NCI-H69 (cell line): ENCODE measurements around the gene GPHA2.

Source experiments
- DNase-seq: peaks from one replicate; lab custom pipeline; 2025; lab: John Stamatoyannopoulos, UW

GPHA2 gene

GRCh38 chr11:64910451-64911093 is 25.1 kb downstream of the GPHA2 start:
- no peak for DNase-seq

GRCh38 chr11:64909653-64910343 is 25.9 kb downstream of the GPHA2 start:
- DNase-seq = no peak

- no peak for DNase-seq
Measured at GRCh38 chr11:64908766-64909165, 26.9 kb downstream of the GPHA2 start.

GRCh38 chr11:64906314-64906635 is 29.4 kb downstream of the GPHA2 start:
- no peak for DNase-seq

- no peak for DNase-seq
Measured at GRCh38 chr11:64905516-64906313, 30.0 kb downstream of the GPHA2 start.

GRCh38 chr11:64903291-64903833 is 32.3 kb downstream of the GPHA2 start:
- DNase-seq = no peak

- no peak for DNase-seq
Measured at GRCh38 chr11:64902102-64902900, 33.4 kb downstream of the GPHA2 start.

- DNase-seq = no peak
Measured at GRCh38 chr11:64900774-64901173, 34.9 kb downstream of the GPHA2 start.

GRCh38 chr11:64900263-64900678 is 35.4 kb downstream of the GPHA2 start:
- no peak for DNase-seq

- DNase-seq = no peak
Measured at GRCh38 chr11:64898541-64898940, 37.2 kb downstream of the GPHA2 start.

GRCh38 chr11:64898076-64898445 is 37.6 kb downstream of the GPHA2 start:
- no peak for DNase-seq

GRCh38 chr11:64897381-64898075 is 38.2 kb downstream of the GPHA2 start:
- no peak for DNase-seq

GRCh38 chr11:64896448-64897022 is 39.2 kb downstream of the GPHA2 start:
- DNase-seq = no peak

GRCh38 chr11:64894812-64895452 is 40.8 kb downstream of the GPHA2 start:
- no peak for DNase-seq

GRCh38 chr11:64894070-64894811 is 41.5 kb downstream of the GPHA2 start:
- DNase-seq = peak; percentile 67

- DNase-seq = no peak
Measured at GRCh38 chr11:64893194-64894069, 42.3 kb downstream of the GPHA2 start.

GRCh38 chr11:64892838-64893193 is 42.9 kb downstream of the GPHA2 start:
- no peak for DNase-seq

GRCh38 chr11:64892411-64892831 is 43.3 kb downstream of the GPHA2 start:
- no peak for DNase-seq

- no peak for DNase-seq
Measured at GRCh38 chr11:64891880-64892279, 43.8 kb downstream of the GPHA2 start.
